K562 (cell line): ENCODE results near the gene TMEM108. TPM values are rescaled to one million over a fixed set of nuclear protein-coding genes. Genes with fewer than 3 reads are reported as not detected.

ENCODE experiments used
- ATAC-seq: fragments of 200-7000 bp; cut with Tn5 transposase; 3 replicates; pipeline ENCODE4 v1.9.1; 2020; ENCODE audit warnings: moderate library complexity
- BruUV-seq: library from RNA; stranded (reverse); fragments of 400-500 nt; replicated peaks from 2 replicates; lab custom pipeline; 2021; lab: Mats Ljungman, UMichigan
- CTCF ChIA-PET: fragments of 300-600 bp; formaldehyde crosslinking; extraction: SDS; loops from one replicate; lab custom pipeline; 2021; ENCODE audit warnings: low intra/inter-chr PET ratio; lab: Yijun Ruan, JAX
- POLR2A ChIA-PET: fragments of 300-600, 350-650 bp; sonication (Branson Sonifier 250); formaldehyde crosslinking; extraction: SDS; loops from one replicate; lab custom pipeline; 2021; ENCODE audit warnings: antibody characterized with exemption, inconsistent platforms; lab: Yijun Ruan, JAX
- DNase-seq, 4 experiments: peaks; one replicate each; pipeline versions ENCODE4 v3.0.0 to v3.0.0-alpha.2; 2011 to 2018; ENCODE audit warnings: low spot score in 3 of 4, mixed read lengths in 3 of 4; ENCODE audit errors: extremely low read depth in 1 of 4
- FAIRE-seq: peaks from 2 replicates; lab custom pipeline; 2011; peaks lifted over from hg19 to GRCh38; lab: Jason Lieb, UNC
- H2AFZ ChIP-seq: 2 replicates; pipeline ENCODE4 v1.6.0; 2011; ENCODE audit warnings: low read depth, low read length, control low read depth, inconsistent platforms
- H3K27ac ChIP-seq: fragments of 200-600 bp; 3 replicates; pipeline ENCODE4 v1.8.0; 2011; ENCODE audit warnings: low read depth, mild to moderate bottlenecking, control low read depth, inconsistent platforms, low read length, moderate library complexity, mixed read lengths; ENCODE audit errors: extremely low read depth
- H3K27me3 ChIP-seq, 2 experiments: fragments of 300-600 bp in 1 of 2; 2 replicates in 1 of 2; 3 replicates in 1 of 2; pipeline versions ENCODE4 v1.6.0 to v1.8.0; 2011; ENCODE audit warnings: inconsistent platforms in 2 of 2, low read length in 2 of 2, mild to moderate bottlenecking in 1 of 2, mixed read lengths in 1 of 2, moderate library complexity in 1 of 2; ENCODE audit not compliant: control insufficient read depth in 2 of 2, insufficient read depth in 2 of 2
- H3K36me3 ChIP-seq: fragments of 300-600 bp; 3 replicates; pipeline ENCODE4 v1.8.0; 2011; ENCODE audit warnings: mild to moderate bottlenecking, low read length, inconsistent platforms; ENCODE audit not compliant: control insufficient read depth, insufficient read depth
- H3K4me1 ChIP-seq, 2 experiments: fragments of 200-600 bp in 1 of 2; replicated peaks in 1 of 2; 2 replicates in 1 of 2; 3 replicates in 1 of 2; pipeline versions ENCODE4 v1.5.1 to v1.8.0; 2011; ENCODE audit warnings: inconsistent platforms in 2 of 2, low read length in 2 of 2, mild to moderate bottlenecking in 1 of 2, mixed read lengths in 1 of 2, moderate library complexity in 1 of 2; ENCODE audit not compliant: control insufficient read depth in 2 of 2, insufficient read depth in 2 of 2
- H3K4me2 ChIP-seq: 2 replicates; pipeline ENCODE4 v1.6.1; 2011; ENCODE audit warnings: low read length, control low read depth, inconsistent platforms, mixed read lengths; ENCODE audit not compliant: insufficient read depth
- H3K4me3 ChIP-seq: fragments of 200-600 bp; sonication (generic), shearing (Covaris generic); 2 replicates; pipeline ENCODE4 v1.5.1; 2016; ENCODE audit warnings: control low read depth, inconsistent platforms
- H3K79me2 ChIP-seq: fragments of 200-600 bp; 3 replicates; pipeline ENCODE4 v1.8.0; 2011; ENCODE audit warnings: low read length, inconsistent platforms; ENCODE audit not compliant: control insufficient read depth, insufficient read depth
- H3K9ac ChIP-seq, 2 experiments: 2 replicates each; pipeline versions ENCODE4 v1.6.0 to v1.6.1; 2011; ENCODE audit warnings: low read depth in 2 of 2, low read length in 2 of 2, control low read depth in 1 of 2, inconsistent platforms in 1 of 2, mild to moderate bottlenecking in 1 of 2, mixed read lengths in 1 of 2; ENCODE audit not compliant: insufficient read depth in 1 of 2
- H3K9me1 ChIP-seq: one replicate; pipeline ENCODE4 v1.6.0; 2011; ENCODE audit warnings: inconsistent platforms, mild to moderate bottlenecking, low read length, moderate library complexity; ENCODE audit not compliant: control insufficient read depth, insufficient read depth
- H3K9me3 ChIP-seq: replicated peaks from 2 replicates; pipeline ENCODE4 v1.5.1; 2011; ENCODE audit warnings: low read depth, low read length, inconsistent platforms; ENCODE audit not compliant: control insufficient read depth, insufficient read depth
- H4K20me1 ChIP-seq: replicated peaks from 2 replicates; pipeline ENCODE4 v1.6.1; 2011; ENCODE audit warnings: low read length, inconsistent platforms, mixed read lengths; ENCODE audit not compliant: control insufficient read depth, insufficient read depth
- BCOR ChIP-seq: fragments of 450-650 bp; IDR thresholded peaks from 2 replicates; pipeline ENCODE4 v1.6.1; 2016
- ESRRA ChIP-seq: fragments of 450-650 bp; IDR thresholded peaks from 2 replicates; pipeline ENCODE4 v1.6.1; 2014; ENCODE audit warnings: low read depth, mild to moderate bottlenecking, moderate library complexity, borderline replicate concordance
- ETV1 ChIP-seq: fragments of 450-650 bp; conservative IDR thresholded peaks from 2 replicates; pipeline ENCODE4 v1.6.1; 2016; ENCODE audit warnings: missing genetic modification characterization, control low read depth, low read depth, missing compliant biosample characterization
- HDAC8 ChIP-seq: fragments of 450-650 bp; IDR thresholded peaks from 2 replicates; pipeline ENCODE4 v1.6.1; 2016; ENCODE audit warnings: mild to moderate bottlenecking, missing genetic modification characterization, moderate library complexity, missing compliant biosample characterization
- HIVEP1 ChIP-seq: fragments of 250-450 bp; sonication (Bioruptor Pico); IDR thresholded peaks from 2 replicates; pipeline ENCODE4 v1.4.0; 2020; ENCODE audit warnings: mild to moderate bottlenecking
- ILF3 ChIP-seq: fragments of 450-650 bp; IDR thresholded peaks from 2 replicates; pipeline ENCODE4 v1.6.1; 2018; ENCODE audit warnings: antibody characterized with exemption, mild to moderate bottlenecking, moderate library complexity, borderline replicate concordance
- MAFG ChIP-seq: fragments of 450-650 bp; conservative IDR thresholded peaks from 2 replicates; pipeline ENCODE4 v1.6.1; 2016; ENCODE audit warnings: missing genetic modification characterization, missing compliant biosample characterization
- NR2F6 ChIP-seq: fragments of 450-650 bp; formaldehyde crosslinking; IDR thresholded peaks from 2 replicates; pipeline ENCODE4 v1.4.0; 2020; ENCODE audit warnings: mild to moderate bottlenecking
- PTTG1 ChIP-seq: fragments of 450-650 bp; IDR thresholded peaks from 2 replicates; pipeline ENCODE4 v1.6.1; 2016; ENCODE audit warnings: low read depth, mild to moderate bottlenecking, missing genetic modification characterization, missing compliant biosample characterization
- RCOR1 ChIP-seq, 2 experiments: IDR thresholded peaks; 2 replicates each; pipeline ENCODE4 v1.6.1; 2012; ENCODE audit warnings: low read depth in 2 of 2, low read length in 2 of 2, borderline replicate concordance in 1 of 2, improper control_type of control experiment in 1 of 2
- SNAPC5 ChIP-seq: fragments of 250-450 bp; sonication (Bioruptor Pico); IDR thresholded peaks from 2 replicates; pipeline ENCODE4 v1.8.0; 2021; ENCODE audit warnings: moderate library complexity, mild to moderate bottlenecking, inconsistent platforms
- VEZF1 ChIP-seq: fragments of 200-800 bp; sonication (Bioruptor generic); IDR thresholded peaks from 2 replicates; pipeline ENCODE4 v1.6.1; 2017; ENCODE audit warnings: missing genetic modification characterization, missing compliant biosample characterization
- ZNF324 ChIP-seq: fragments of 250-450 bp; sonication (Bioruptor Pico); IDR thresholded peaks from 2 replicates; pipeline ENCODE4 v1.4.0; 2020; ENCODE audit warnings: mild to moderate bottlenecking
- ZNF668 ChIP-seq: fragments of 250-450 bp; sonication (Bioruptor Pico); IDR thresholded peaks from 2 replicates; pipeline ENCODE4 v1.8.0; 2022; ENCODE audit warnings: mild to moderate bottlenecking, inconsistent platforms
- ZSCAN29 ChIP-seq: fragments of 450-650 bp; IDR thresholded peaks from 2 replicates; pipeline ENCODE4 v1.6.1; 2017
- WGBS: fragments of 100-300 bp; shearing (Covaris generic); methylation state at CpG from one replicate; pipeline ENCODE4 v1.1.6; 2016; ENCODE audit warnings: low coverage, mixed read lengths; ENCODE audit not compliant: insufficient coverage; ENCODE audit errors: missing lambda C conversion rate; 5-methylcytosine and 5-hydroxymethylcytosine counted together
- in situ Hi-C: fragments of 300-500 bp; cut with MboI; formaldehyde crosslinking; loops from 4 replicates; pipeline ENCODE4 v1.15.0; 2018; ENCODE audit warnings: inconsistent platforms, mixed read lengths
- intact Hi-C: fragments of 100-400 bp; cut with micrococcal nuclease; formaldehyde crosslinking; loops from 2 replicates; pipeline ENCODE4 v1.14.2; 2022
- polyA plus RNA-seq, 8 experiments: library from polyadenylated mRNA; depleted of rRNA in 4 of 8; stranded (reverse) in 5 of 8; unstranded in 3 of 8; fragments of >200 nt; fragmentation: Nextera tagmentation in 2 of 8; fragmentation: Illumina TruSeq in 1 of 8; extraction: Ambion mirVana in 2 of 8; extraction: Trizol in 1 of 8; gene quantifications; 2 replicates each; pipeline versions ENCODE4 v1.2.1 to v1.2.3, GENCODE V29; 2011 to 2014; ENCODE audit warnings: inconsistent platforms in 1 of 8, missing spikeins in 1 of 8
- total RNA-seq, 7 experiments: library from RNA; depleted of rRNA in 6 of 7; stranded (reverse); fragments of >200 nt in 6 of 7; fragmentation: Illumina TruSeq in 2 of 7; extraction: Trizol in 2 of 7; gene quantifications; 2 replicates each; pipeline versions ENCODE4 v1.2.1 to v1.2.3, GENCODE V29; 2011 to 2021; ENCODE audit warnings: low replicate concordance in 1 of 7

TMEM108 gene
- total and polyA plus RNA-seq, 9 of the 15 experiments (the other 6 are each of a cell fraction or from before 2014, with no cell fraction given): 0.65 to 11.1 (median 3.4) TPM

- TF ChIP-seq ZNF324 (CRISPR knock-in tag) (no peak), PTTG1 (no peak), NR2F6 (CRISPR knock-in tag) (no peak)
Measured at GRCh38 chr3:133371676-133372075, 333.5 kb downstream of the TMEM108 start.

GRCh38 chr3:133374708-133375402 lies 336.7 kb downstream of the TMEM108 start:
- ATAC-seq: no peak
- no peak for DNase-seq
- Histone ChIP-seq H3K9ac (no peak overlapping the region), H3K4me2 (no peak overlapping the region), H3K27me3 (no peaks in the 10 kb centered on the region; a peak in 1 of 5 replicates), H2AFZ (no peak overlapping the region), H3K9me1 (no peaks in the 10 kb centered on the region), H3K4me3 (no peak overlapping the region), H3K79me2 (no peaks in the 10 kb centered on the region), H3K36me3 (no peaks in the 10 kb centered on the region), H3K9me3 (no peaks in the 10 kb centered on the region), H3K4me1 (no peaks in the 10 kb centered on the region; a peak in 2 of 5 replicates), H3K27ac (no peak overlapping the region), H4K20me1 (no peaks in the 10 kb centered on the region)
- in situ Hi-C loops: loop anchor here (25.0 kb wide), 1 partner anchor 338 kb away; the partner anchor contains the start of gene TMEM108
- no peak for FAIRE-seq
- POLR2A ChIA-PET: interaction anchor here (0.8 kb wide), 1 partner anchor 9 kb away, joined by 3 read pairs; no protein-coding TSS in a partner anchor
- intact Hi-C loops: loop anchor here (5.0 kb wide), 1 partner anchor 47 kb away; no protein-coding TSS in a partner anchor
- CTCF ChIA-PET: no interaction called here
- no TSS peak for BruUV-seq
- 27% methylated on average over 4 of the region's 4 CpGs for WGBS
- TF ChIP-seq NR2F6 (CRISPR knock-in tag) (no peak), BCOR (no peak), MAFG (tag) (no peak), ESRRA (no peak), ILF3 (no peak), ZSCAN29 (no peak), HDAC8 (no peak), ZNF668 (CRISPR knock-in tag) (no peak), ETV1 (tag) (no peak), HIVEP1 (CRISPR knock-in tag) (no peak), RCOR1 (IDR thresholded peaks at IDR 0.05; ENCODE audit: borderline replicate concordance in 1 of 2, low read depth in 2 of 2, low read length in 2 of 2) (no peak), VEZF1 (CRISPR knock-in tag) (no peak), SNAPC5 (CRISPR knock-in tag) (no peak)

More at GRCh38 chr3:133371676-133372075, 333.5 kb downstream of the TMEM108 start:
- no peak for ATAC-seq
- Histone ChIP-seq H3K4me3 (no peak overlapping the region), H3K27me3 (no peaks in the 10 kb centered on the region), H3K9me3 (no peaks in the 10 kb centered on the region), H2AFZ (no peak overlapping the region), H3K79me2 (no peaks in the 10 kb centered on the region), H3K4me2 (no peak overlapping the region), H3K9ac (no peak overlapping the region), H3K36me3 (no peaks in the 10 kb centered on the region), H3K9me1 (no peaks in the 10 kb centered on the region), H3K27ac (no peak overlapping the region), H4K20me1 (no peaks in the 10 kb centered on the region), H3K4me1 (no peaks in the 10 kb centered on the region)
- ChIA-PET POLR2A (no interaction called here), CTCF (interaction anchor here (0.5 kb wide), 1 partner anchor 641 kb away, joined by 3 read pairs; no protein-coding TSS in a partner anchor)
- no TSS peak for BruUV-seq
- WGBS: 0% methylated on average over 1 of the region's 1 CpG
- intact Hi-C loops (no loop called here), in situ Hi-C loops (no loop called here)
- DNase-seq: no peak
- no peak for FAIRE-seq
